GM04503 (cell line): Measurements from ENCODE around the gene LRRIQ4.

Experiments used
- DNase-seq: peaks from one replicate; pipeline ENCODE4 v3.0.0-alpha.2; 2012; ENCODE audit warnings: low read depth

LRRIQ4 gene

GRCh38 chr3:169812332-169813235, at the start of gene LRRIQ4, which contains the start of gene LRRC34:
LRRIQ4 (plus strand) TSS chr3:169812870; CDS start chr3:169821922, 9,052 bp downstream.
LRRC34 (minus strand) TSS chr3:169812904; CDS start chr3:169812548, 356 bp downstream.
- DNase-seq = no peak

GRCh38 chr3:169764312-169764881, 48.3 kb upstream of the LRRIQ4 start:
- DNase-seq = no peak

GRCh38 chr3:169764882-169765612, 47.6 kb upstream of the LRRIQ4 start, which contains the start of gene TERC:
TERC (minus strand) TSS chr3:169765060.
- peak; percentile 56 for DNase-seq

GRCh38 chr3:169769287-169770181, 43.1 kb upstream of the LRRIQ4 start, which contains the start of gene ACTRT3:
ACTRT3 (minus strand) TSS chr3:169769561; CDS start chr3:169769520, 41 bp downstream.
- no peak for DNase-seq

GRCh38 chr3:169771497-169772304, 41.0 kb upstream of the LRRIQ4 start:
- DNase-seq = no peak

GRCh38 chr3:169772305-169772896, 40.3 kb upstream of the LRRIQ4 start:
- no peak for DNase-seq

GRCh38 chr3:169772897-169773816, 39.5 kb upstream of the LRRIQ4 start, which contains the start of gene MYNN:
MYNN (plus strand) TSS chr3:169773396; CDS start chr3:169774296, 900 bp downstream.
- peak; percentile 64 for DNase-seq

- no peak for DNase-seq
Measured at GRCh38 chr3:169774186-169774585, 38.5 kb upstream of the LRRIQ4 start.

- no peak for DNase-seq
Measured at GRCh38 chr3:169777822-169778221, 34.8 kb upstream of the LRRIQ4 start.

- no peak for DNase-seq
Measured at GRCh38 chr3:169780742-169781141, 31.9 kb upstream of the LRRIQ4 start.

GRCh38 chr3:169781209-169781855, 31.3 kb upstream of the LRRIQ4 start:
- DNase-seq = no peak

- no peak for DNase-seq
Measured at GRCh38 chr3:169787120-169787519, 25.6 kb upstream of the LRRIQ4 start.

- DNase-seq = no peak
Measured at GRCh38 chr3:169787791-169788190, 24.9 kb upstream of the LRRIQ4 start.

- DNase-seq = no peak
Measured at GRCh38 chr3:169790219-169790618, 22.5 kb upstream of the LRRIQ4 start.

GRCh38 chr3:169790687-169791429, 21.8 kb upstream of the LRRIQ4 start:
- no peak for DNase-seq

GRCh38 chr3:169792359-169792758, 20.3 kb upstream of the LRRIQ4 start:
- DNase-seq = no peak

GRCh38 chr3:169804681-169805080, 8.0 kb upstream of the LRRIQ4 start:
- DNase-seq = no peak
